Testis (tissue), 3 donors: ENCODE results near the gene PVALEF. TPM values are rescaled to one million over a fixed set of nuclear protein-coding genes. Genes with fewer than 3 reads are reported as not detected.

Experiments
- DNase-seq: peaks from one replicate; pipeline ENCODE4 v3.0.0-alpha.2; 2019
- H3K27ac ChIP-seq, 2 donors: fragments of 200-600 bp; sonication (generic); one replicate each; pipeline ENCODE4 v1.5.1; 2019
- H3K27me3 ChIP-seq: fragments of 200-600 bp; sonication (generic); one replicate; pipeline ENCODE4 v1.5.1; 2019
- H3K36me3 ChIP-seq: fragments of 200-600 bp; sonication (generic); one replicate; pipeline ENCODE4 v1.5.1; 2017; ENCODE audit warnings: low read depth; ENCODE audit errors: missing control alignments
- H3K4me1 ChIP-seq: fragments of 200-600 bp; sonication (generic); one replicate; pipeline ENCODE4 v1.5.1; 2019
- H3K4me3 ChIP-seq, 2 donors: fragments of 200-600 bp; sonication (generic); one replicate each; pipeline ENCODE4 v1.5.1; 2017 to 2019
- H3K9me3 ChIP-seq: fragments of 200-600 bp; sonication (generic); one replicate; pipeline ENCODE4 v1.5.1; 2017
- POLR2A ChIP-seq: fragments of 450-650 bp; IDR thresholded peaks from one replicate; pipeline ENCODE4 v1.6.1; 2017; ENCODE audit warnings: antibody characterized with exemption, mild to moderate bottlenecking, moderate library complexity
- WGBS, 2 donors: methylation state at CpG; one replicate each; pipeline ENCODE4 v1.1.5; 2018; 5-methylcytosine and 5-hydroxymethylcytosine counted together
- intact Hi-C: fragments of 100-400 bp; cut with DNase I; formaldehyde crosslinking; loops from one replicate; pipeline ENCODE4 v1.15.1; 2023; ENCODE audit warnings: low total_unique reads
- polyA plus RNA-seq: library from polyadenylated mRNA; stranded (reverse); fragments of 350-450 nt; fragmentation: Illumina TruSeq; extraction: RNeasy Lipid Tissue Mini Kit (QIAGEN cat#74804); gene quantifications from one replicate; pipeline ENCODE4 v1.2.3, GENCODE V29; 2014; ENCODE audit warnings: low read depth, low replicate concordance; ENCODE audit not compliant: insufficient read depth
- total RNA-seq, 2 donors: library from RNA; depleted of rRNA; stranded (reverse); fragments of >200 nt; gene quantifications; one replicate each; pipeline ENCODE4 v1.2.3, GENCODE V29; 2016
- TF ChIP-seq, protein P1 (sequence below), 3 experiments: fragments of 450-650 bp in 2 of 3; fragments of 200-600 bp in 1 of 3; sonication (generic) in 1 of 3; IDR thresholded peaks; one replicate each; pipeline ENCODE4 v1.5.1; 2016 to 2019; ENCODE audit warnings: antibody characterized with exemption in 3 of 3, mild to moderate bottlenecking in 2 of 3, moderate library complexity in 1 of 3

Gene PVALEF
- total and polyA plus RNA-seq, 3 donors from 2014 or later = not detected

DNA sequence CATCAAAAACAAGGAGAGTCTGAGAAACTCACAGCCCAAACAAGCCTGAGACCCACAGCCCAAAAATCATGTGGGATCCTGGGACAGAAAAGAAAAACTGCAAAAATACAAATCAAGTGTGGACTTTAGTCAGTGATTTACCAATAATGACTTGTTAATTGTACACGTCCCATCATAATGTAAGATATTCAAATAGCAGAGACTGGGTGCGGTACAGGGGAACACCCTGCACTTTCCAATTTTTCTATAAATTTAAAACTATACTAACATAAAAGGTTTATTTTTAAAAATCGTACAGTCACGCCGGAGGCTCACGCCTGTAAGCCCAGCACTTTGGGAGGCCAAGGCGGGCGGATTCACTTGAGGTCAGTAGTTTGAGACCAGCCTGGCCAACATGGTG, 48.7 kb downstream of the PVALEF start:
- no peaks in the 10 kb centered on the region for H3K9me3 ChIP-seq
- H3K27ac ChIP-seq = no peak overlapping the region
- H3K27me3 ChIP-seq = no peaks in the 10 kb centered on the region
- H3K36me3 ChIP-seq = no peaks in the 10 kb centered on the region
- no peak for TF ChIP-seq POLR2A
- TF ChIP-seq, protein P1, sequence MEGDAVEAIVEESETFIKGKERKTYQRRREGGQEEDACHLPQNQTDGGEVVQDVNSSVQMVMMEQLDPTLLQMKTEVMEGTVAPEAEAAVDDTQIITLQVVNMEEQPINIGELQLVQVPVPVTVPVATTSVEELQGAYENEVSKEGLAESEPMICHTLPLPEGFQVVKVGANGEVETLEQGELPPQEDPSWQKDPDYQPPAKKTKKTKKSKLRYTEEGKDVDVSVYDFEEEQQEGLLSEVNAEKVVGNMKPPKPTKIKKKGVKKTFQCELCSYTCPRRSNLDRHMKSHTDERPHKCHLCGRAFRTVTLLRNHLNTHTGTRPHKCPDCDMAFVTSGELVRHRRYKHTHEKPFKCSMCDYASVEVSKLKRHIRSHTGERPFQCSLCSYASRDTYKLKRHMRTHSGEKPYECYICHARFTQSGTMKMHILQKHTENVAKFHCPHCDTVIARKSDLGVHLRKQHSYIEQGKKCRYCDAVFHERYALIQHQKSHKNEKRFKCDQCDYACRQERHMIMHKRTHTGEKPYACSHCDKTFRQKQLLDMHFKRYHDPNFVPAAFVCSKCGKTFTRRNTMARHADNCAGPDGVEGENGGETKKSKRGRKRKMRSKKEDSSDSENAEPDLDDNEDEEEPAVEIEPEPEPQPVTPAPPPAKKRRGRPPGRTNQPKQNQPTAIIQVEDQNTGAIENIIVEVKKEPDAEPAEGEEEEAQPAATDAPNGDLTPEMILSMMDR (IDR thresholded peaks at IDR 0.05) = no peak
- 92 to 94% methylated on average over 8 of the region's 8 CpGs for WGBS, 2 donors
- intact Hi-C loops = no loop called here
- no peak for DNase-seq
- H3K4me3 ChIP-seq = no peak overlapping the region
- no peaks in the 10 kb centered on the region for H3K4me1 ChIP-seq

DNA sequence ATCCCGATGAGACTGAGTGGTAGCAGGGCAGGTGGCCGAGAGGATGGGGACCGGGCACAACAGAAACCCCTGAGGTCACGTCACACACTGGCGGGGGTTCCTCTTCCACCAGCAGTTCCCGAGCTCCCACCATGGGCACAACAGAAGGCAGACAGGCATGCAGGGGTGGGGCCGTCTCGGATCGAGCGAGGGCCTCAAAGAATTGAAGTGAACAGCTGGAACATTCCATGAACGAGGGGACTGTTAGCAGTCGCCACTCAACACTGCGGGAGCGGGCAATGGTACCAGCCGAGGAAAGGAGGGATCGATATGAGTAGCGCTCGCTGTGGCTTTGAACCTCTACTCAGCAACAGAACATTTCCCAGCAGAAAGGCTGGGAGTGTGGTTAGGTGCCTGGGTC, 52.2 kb downstream of the PVALEF start:
- Histone ChIP-seq H3K4me3 (no peak overlapping the region), H3K27me3 (no peaks in the 10 kb centered on the region), H3K27ac (no peak overlapping the region), H3K36me3 (no peaks in the 10 kb centered on the region), H3K4me1 (peaks cover 11% of the 10 kb centered on the region), H3K9me3 (no peaks in the 10 kb centered on the region)
- TF ChIP-seq, protein P1 (IDR thresholded peaks at IDR 0.05) = no peak
- TF ChIP-seq POLR2A = no peak
- WGBS, 2 donors = 93 to 94% methylated on average over 15 to 18 of the region's 18 CpGs
- DNase-seq = no peak
- intact Hi-C loops = no loop called here

DNA sequence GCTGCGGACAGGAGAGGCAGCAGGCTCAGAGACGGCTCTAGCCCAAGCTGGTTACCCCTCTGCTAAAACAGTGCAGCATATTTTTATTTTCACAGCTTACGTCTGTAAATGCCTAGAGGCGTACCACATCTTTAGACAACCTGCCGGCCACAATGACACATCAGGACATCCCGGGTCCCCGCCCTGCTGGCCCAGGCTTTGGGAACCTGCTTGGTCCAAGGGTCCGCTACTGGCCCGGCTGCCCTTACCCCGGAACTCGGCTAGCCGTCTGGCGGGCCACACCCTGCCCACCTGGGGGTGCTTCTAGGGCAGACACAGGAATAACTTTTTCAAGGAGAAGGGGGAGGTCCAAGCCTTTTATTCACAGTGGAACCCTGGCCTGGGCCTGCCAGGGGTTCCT, 53.2 kb downstream of the PVALEF start:
- WGBS, 2 donors = 87 to 96% methylated on average over 13 of the region's 13 CpGs
- Histone ChIP-seq H3K9me3 (no peaks in the 10 kb centered on the region), H3K27ac (no peak overlapping the region), H3K4me3 (no peak overlapping the region), H3K36me3 (no peaks in the 10 kb centered on the region), H3K27me3 (no peaks in the 10 kb centered on the region), H3K4me1 (peaks cover 13% of the 10 kb centered on the region)
- no peak for DNase-seq
- intact Hi-C loops = no loop called here
- TF ChIP-seq POLR2A = no peak
- TF ChIP-seq, protein P1 (IDR thresholded peaks at IDR 0.05) = no peak

DNA sequence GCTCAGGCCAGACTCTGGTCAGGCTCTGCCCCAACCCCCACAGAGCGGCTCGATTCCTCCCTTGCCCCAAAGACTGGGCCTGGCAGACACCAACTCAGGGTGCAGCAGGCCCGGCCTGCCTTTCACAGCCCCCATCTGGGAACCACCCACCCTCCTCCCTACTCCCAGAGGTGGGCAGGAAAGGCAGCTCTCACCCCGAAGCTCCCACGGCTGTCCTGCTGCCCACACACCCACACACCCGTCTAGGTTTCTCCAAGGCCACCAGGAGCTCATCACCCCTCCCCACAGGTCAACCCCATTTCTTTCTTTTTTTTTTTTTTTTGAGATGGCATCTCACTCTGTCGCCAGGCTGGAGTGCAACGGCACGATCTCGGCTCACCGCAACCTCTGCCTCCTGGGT, 53.7 kb downstream of the PVALEF start:
- TF ChIP-seq, protein P1 (IDR thresholded peaks at IDR 0.05) = no peak
- no peak for TF ChIP-seq POLR2A
- WGBS, 2 donors = 84 to 85% methylated on average over 9 to 11 of the region's 11 CpGs
- H3K27me3 ChIP-seq = no peaks in the 10 kb centered on the region
- no peaks in the 10 kb centered on the region for H3K9me3 ChIP-seq
- peaks cover 18% of the 10 kb centered on the region for H3K4me1 ChIP-seq
- no peak overlapping the region for H3K4me3 ChIP-seq
- intact Hi-C loops = no loop called here
- no peak overlapping the region for H3K27ac ChIP-seq
- no peaks in the 10 kb centered on the region for H3K36me3 ChIP-seq
- no peak for DNase-seq

DNA sequence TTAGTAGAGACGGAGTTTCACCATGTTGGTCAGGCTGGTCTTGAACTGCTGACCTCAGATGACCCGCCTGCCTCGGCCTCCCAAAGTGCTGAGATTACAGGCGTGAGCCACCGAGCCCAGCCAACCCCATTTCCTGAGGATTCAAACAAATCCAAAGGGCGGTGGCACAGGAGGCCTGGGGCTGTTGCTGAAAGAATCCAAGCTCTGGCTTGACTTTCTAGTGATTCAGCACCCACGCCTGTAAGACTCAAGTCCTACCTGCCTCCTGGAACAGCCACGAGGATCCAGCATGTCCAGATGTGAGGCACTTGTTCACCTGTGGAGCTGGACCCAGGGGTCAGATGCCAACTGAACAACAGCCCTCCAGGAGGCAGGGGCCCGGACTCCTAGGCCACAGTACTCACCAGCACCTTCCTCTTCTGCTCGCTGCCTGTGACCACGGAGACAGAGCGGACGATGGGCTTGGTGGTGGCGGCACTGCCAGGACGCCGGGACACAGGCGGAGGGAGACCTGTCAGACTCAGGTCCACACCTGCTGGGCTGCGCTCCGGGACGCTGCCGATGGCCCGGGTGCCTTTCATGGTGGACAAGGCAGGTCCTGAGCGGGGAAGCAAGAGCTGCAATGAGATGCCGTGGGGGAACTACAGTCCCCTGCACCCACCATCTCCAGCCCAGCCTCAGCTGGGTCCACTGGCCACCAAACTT, 54.3 kb downstream of the PVALEF start:
- Histone ChIP-seq H3K9me3 (no peaks in the 10 kb centered on the region), H3K27ac (no peak overlapping the region), H3K4me1 (peaks cover 18% of the 10 kb centered on the region), H3K4me3 (no peak overlapping the region), H3K27me3 (no peaks in the 10 kb centered on the region), H3K36me3 (no peaks in the 10 kb centered on the region)
- DNase-seq = no peak
- 94 to 96% methylated on average over 9 to 24 of the region's 24 CpGs for WGBS, 2 donors
- intact Hi-C loops = no loop called here
- TF ChIP-seq, protein P1 (IDR thresholded peaks at IDR 0.05) = no peak
- TF ChIP-seq POLR2A = no peak
